A549 (cell line): ENCODE measurements around the gene AP3S2. TPM values are rescaled to one million over a fixed set of nuclear protein-coding genes. Genes with fewer than 3 reads are reported as not detected.

Experiments used
- ATAC-seq, 2 experiments: fragments of 200-7000 bp in 1 of 2; fragments of >200 bp in 1 of 2; cut with Nextera tagmentation in 1 of 2; cut with Tn5 transposase in 1 of 2; 3 replicates each; pipeline versions ENCODE4 v1.8.0 to v1.9.1; 2018 to 2020; ENCODE audit warnings: mild to moderate bottlenecking in 1 of 2, moderate library complexity in 1 of 2
- CTCF ChIA-PET: fragments of 300-600 bp; sonication (Branson Sonifier 250); formaldehyde crosslinking; extraction: SDS; loops from one replicate; lab custom pipeline; 2021; ENCODE audit warnings: antibody characterized with exemption, inconsistent platforms; lab: Yijun Ruan, JAX
- POLR2A ChIA-PET: fragments of 350-600 bp; formaldehyde crosslinking; extraction: SDS; loops from one replicate; lab custom pipeline; 2021; ENCODE audit warnings: antibody characterized with exemption, inconsistent platforms; lab: Yijun Ruan, JAX
- DNase-seq, 2 experiments: peaks; one replicate each; pipeline versions ENCODE4 v3.0.0 to v3.0.0-alpha.2; 2011 to 2016; ENCODE audit warnings: low read depth in 1 of 2, low spot score in 1 of 2
- FAIRE-seq: peaks from 2 replicates; lab custom pipeline; 2011; peaks lifted over from hg19 to GRCh38; lab: Jason Lieb, UNC
- H3K27ac ChIP-seq, 2 experiments: fragments of >200 bp; sonication (Bioruptor Twin); formaldehyde crosslinking; 3 replicates each; pipeline ENCODE4 v1.5.1; 2016 to 2017
- H3K4me1 ChIP-seq: fragments of >200 bp; sonication (Bioruptor Twin); formaldehyde crosslinking; 3 replicates; pipeline ENCODE4 v1.6.1; 2016
- H3K4me2 ChIP-seq: fragments of >200 bp; sonication (Bioruptor Twin); formaldehyde crosslinking; 3 replicates; pipeline ENCODE4 v1.6.1; 2016
- H3K4me3 ChIP-seq: fragments of >200 bp; sonication (Bioruptor Twin); formaldehyde crosslinking; 3 replicates; pipeline ENCODE4 v1.5.1; 2016
- H3K9me3 ChIP-seq: fragments of >200 bp; sonication (Bioruptor Twin); formaldehyde crosslinking; 3 replicates; pipeline ENCODE4 v1.6.1; 2016
- CBX2 ChIP-seq: fragments of 200-600 bp; sonication (generic); IDR thresholded peaks from 2 replicates; pipeline ENCODE4 v1.6.1; 2016; ENCODE audit warnings: low read depth, mild to moderate bottlenecking, borderline replicate concordance
- CBX8 ChIP-seq: fragments of 200-600 bp; sonication (generic); IDR thresholded peaks from 2 replicates; pipeline ENCODE4 v1.6.1; 2016
- ESRRA ChIP-seq: fragments of 150-350 bp; IDR thresholded peaks from 2 replicates; pipeline ENCODE4 v1.6.1; 2014; ENCODE audit warnings: mild to moderate bottlenecking, low read length, borderline replicate concordance
- FOSB ChIP-seq: fragments of 250-450 bp; sonication (Bioruptor Pico); IDR thresholded peaks from 2 replicates; pipeline ENCODE4 v1.5.0; 2020; ENCODE audit warnings: mild to moderate bottlenecking, moderate library complexity
- HOXB13 ChIP-seq: fragments of 250-450 bp; sonication (Bioruptor Pico); IDR thresholded peaks from 2 replicates; pipeline ENCODE4 v1.5.0; 2020; ENCODE audit warnings: low read depth, mild to moderate bottlenecking, moderate library complexity
- HOXB5 ChIP-seq: fragments of 250-450 bp; sonication (Bioruptor Pico); IDR thresholded peaks from 2 replicates; pipeline ENCODE4 v1.5.0; 2020; ENCODE audit warnings: mild to moderate bottlenecking, moderate library complexity
- JUNB ChIP-seq: fragments of >200 bp; sonication (Bioruptor Twin); formaldehyde crosslinking; IDR thresholded peaks from 2 replicates; pipeline ENCODE4 v1.6.1; 2016
- KDM1A ChIP-seq: fragments of 200-600 bp; sonication (generic); IDR thresholded peaks from 2 replicates; pipeline ENCODE4 v1.6.1; 2016; ENCODE audit warnings: low read depth, mild to moderate bottlenecking
- MAZ ChIP-seq: fragments of 150-350 bp; IDR thresholded peaks from 2 replicates; pipeline ENCODE4 v1.6.1; 2014; ENCODE audit warnings: antibody characterized with exemption, low read depth, low read length, borderline replicate concordance
- MYC ChIP-seq: IDR thresholded peaks from 2 replicates; pipeline ENCODE4 v1.6.1; 2012; ENCODE audit warnings: mild to moderate bottlenecking, inconsistent platforms, low read length, improper control_type of control experiment, borderline replicate concordance
- NPAS2 ChIP-seq: fragments of 250-450 bp; sonication (Bioruptor Pico); IDR thresholded peaks from 2 replicates; pipeline ENCODE4 v1.8.0; 2022; ENCODE audit warnings: mild to moderate bottlenecking, moderate library complexity, borderline replicate concordance
- NR3C1 ChIP-seq: fragments of >200 bp; sonication (Bioruptor Twin); formaldehyde crosslinking; IDR thresholded peaks from 3 replicates; pipeline ENCODE4 v1.6.1; 2017
- POLR2A ChIP-seq: IDR thresholded peaks from 2 replicates; pipeline ENCODE4 v1.6.1; 2012; ENCODE audit warnings: mild to moderate bottlenecking, low read length
- POLR2AphosphoS2 ChIP-seq: conservative IDR thresholded peaks from 2 replicates; pipeline ENCODE4 v1.6.1; 2012; ENCODE audit warnings: low read length, improper control_type of control experiment, inconsistent platforms
- RFX5 ChIP-seq: fragments of 450-650 bp; IDR thresholded peaks from 2 replicates; pipeline ENCODE4 v1.7.1; 2014; ENCODE audit warnings: antibody characterized with exemption, mild to moderate bottlenecking, moderate library complexity
- SMC3 ChIP-seq: fragments of >200 bp; sonication (Bioruptor Twin); formaldehyde crosslinking; IDR thresholded peaks from 3 replicates; pipeline ENCODE4 v1.6.1; 2018; ENCODE audit warnings: inconsistent platforms
- TFCP2L1 ChIP-seq: fragments of 250-450 bp; sonication (Bioruptor Pico); IDR thresholded peaks from 2 replicates; pipeline ENCODE4 v1.5.0; 2021; ENCODE audit warnings: mild to moderate bottlenecking
- ZC3H11A ChIP-seq: fragments of 450-650 bp; IDR thresholded peaks from 2 replicates; pipeline ENCODE4 v1.6.1; 2014; ENCODE audit warnings: antibody characterized with exemption, mild to moderate bottlenecking
- ZSCAN20 ChIP-seq: fragments of 250-450 bp; sonication (Bioruptor Pico); IDR thresholded peaks from 2 replicates; pipeline ENCODE4 v1.8.0; 2022; ENCODE audit warnings: mild to moderate bottlenecking, moderate library complexity
- WGBS: methylation state at CpG from one replicate; pipeline ENCODE4 v1.1.6; 2017; ENCODE audit errors: missing lambda C conversion rate; 5-methylcytosine and 5-hydroxymethylcytosine counted together
- polyA plus RNA-seq, 4 experiments: library from polyadenylated mRNA; depleted of rRNA in 3 of 4; stranded (reverse); fragments of >200 nt; fragmentation: RNase III in 1 of 4; extraction: RNeasy Plus Mini Kit Qiagen cat#74134 plus additional on column Dnase treatment in 1 of 4; gene quantifications; 2 replicates in 3 of 4; 3 replicates in 1 of 4; pipeline ENCODE4 v1.2.3, GENCODE V29; 2011 to 2017
- TF ChIP-seq, protein P1 (sequence below): fragments of 150-350 bp; IDR thresholded peaks from 2 replicates; pipeline ENCODE4 v1.6.1; 2014; ENCODE audit warnings: low read depth, mild to moderate bottlenecking, low read length
- TF ChIP-seq, protein P2 (sequence below): fragments of >200 bp; sonication (Bioruptor Twin); formaldehyde crosslinking; IDR thresholded peaks from 2 replicates; pipeline ENCODE4 v1.6.1; 2016
- TF ChIP-seq, protein P3 (sequence below): fragments of >200 bp; sonication (Bioruptor Twin); formaldehyde crosslinking; IDR thresholded peaks from 3 replicates; pipeline ENCODE4 v1.6.1; 2016
- TF ChIP-seq, protein P4 (sequence below): fragments of 450-650 bp; IDR thresholded peaks from 2 replicates; pipeline ENCODE4 v1.6.1; 2014; ENCODE audit warnings: antibody characterized with exemption
- TF ChIP-seq, protein P5 (sequence below): fragments of 250-450 bp; sonication (Bioruptor Pico); IDR thresholded peaks from 2 replicates; pipeline ENCODE4 v1.5.0; 2020; ENCODE audit warnings: low read depth, mild to moderate bottlenecking, moderate library complexity

The AP3S2 gene
- polyA plus RNA-seq, 2 of the 4 experiments (the other 2 are of a cell fraction), result 85.1 to 85.9 TPM

DNA sequence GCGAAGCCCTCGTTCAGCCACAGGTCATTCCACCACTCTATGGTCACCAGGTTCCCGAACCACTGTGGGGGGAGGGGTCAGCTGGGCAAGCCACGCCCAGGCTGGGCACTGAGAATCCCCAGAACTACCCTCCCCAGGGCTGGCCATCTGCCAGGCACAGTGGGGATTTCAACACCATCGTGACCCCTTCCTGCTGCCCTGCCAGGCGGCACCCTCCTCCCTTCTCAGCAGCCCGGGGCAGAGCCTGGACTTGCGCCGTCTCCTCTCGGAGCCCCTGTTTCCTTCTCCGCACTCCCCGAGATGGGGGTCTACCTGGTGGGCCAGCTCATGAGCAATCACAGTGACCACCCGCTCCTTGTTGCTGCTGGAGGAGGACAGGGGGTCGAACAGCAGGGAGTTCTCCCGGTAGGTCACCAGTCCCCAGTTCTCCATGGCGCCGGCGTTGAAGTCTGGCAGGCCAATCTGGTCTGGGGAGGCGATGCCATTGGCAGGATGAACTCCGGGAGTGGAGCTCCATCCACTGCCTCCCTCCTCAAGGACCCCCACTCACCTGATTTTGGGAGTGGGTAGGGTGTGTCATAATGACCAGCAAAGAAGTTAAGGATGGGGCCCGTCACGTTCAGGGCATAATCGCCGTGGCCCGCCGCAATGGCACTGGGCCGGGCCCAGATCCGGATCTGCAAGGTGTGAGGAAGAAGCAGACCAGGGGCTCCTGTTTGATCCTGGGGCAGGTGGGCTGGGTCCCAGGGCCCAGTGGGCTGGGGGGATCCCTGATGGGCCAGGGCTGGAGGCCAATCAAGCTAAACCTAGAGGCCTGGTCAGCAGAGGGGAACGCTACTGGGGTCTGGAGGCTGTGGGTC lies 89.6 kb downstream of the AP3S2 start:
- POLR2A ChIA-PET, result no interaction called here
- CTCF ChIA-PET, result interaction anchor here (0.6 to 3.0 kb wide), 8 partner anchors 12 to 84 kb away, joined by 3 to 20 read pairs (median 4); no protein-coding TSS in a partner anchor
- FAIRE-seq (no peak), ATAC-seq (no peak), DNase-seq (no peak)
- Histone ChIP-seq H3K4me1 (peaks cover 26% of the 10 kb centered on the region), H3K9me3 (no peaks in the 10 kb centered on the region), H3K27ac (no peak overlapping the region), H3K4me2 (no peak overlapping the region), H3K4me3 (no peak overlapping the region)
- 89% methylated on average over 28 of the region's 29 CpGs for WGBS
- TF ChIP-seq SMC3 (no peak), HOXB13 (CRISPR knock-in tag) (no peak), HOXB5 (no peak), FOSB (CRISPR knock-in tag) (no peak), ZSCAN20 (CRISPR knock-in tag) (no peak), JUNB (no peak), NPAS2 (no peak), ESRRA (no peak), CBX2 (no peak), MAZ (no peak), KDM1A (no peak)
- TF ChIP-seq, protein P1, sequence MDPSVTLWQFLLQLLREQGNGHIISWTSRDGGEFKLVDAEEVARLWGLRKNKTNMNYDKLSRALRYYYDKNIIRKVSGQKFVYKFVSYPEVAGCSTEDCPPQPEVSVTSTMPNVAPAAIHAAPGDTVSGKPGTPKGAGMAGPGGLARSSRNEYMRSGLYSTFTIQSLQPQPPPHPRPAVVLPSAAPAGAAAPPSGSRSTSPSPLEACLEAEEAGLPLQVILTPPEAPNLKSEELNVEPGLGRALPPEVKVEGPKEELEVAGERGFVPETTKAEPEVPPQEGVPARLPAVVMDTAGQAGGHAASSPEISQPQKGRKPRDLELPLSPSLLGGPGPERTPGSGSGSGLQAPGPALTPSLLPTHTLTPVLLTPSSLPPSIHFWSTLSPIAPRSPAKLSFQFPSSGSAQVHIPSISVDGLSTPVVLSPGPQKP, result no peak
- TF ChIP-seq, all 56 proteins: peak for 0

DNA sequence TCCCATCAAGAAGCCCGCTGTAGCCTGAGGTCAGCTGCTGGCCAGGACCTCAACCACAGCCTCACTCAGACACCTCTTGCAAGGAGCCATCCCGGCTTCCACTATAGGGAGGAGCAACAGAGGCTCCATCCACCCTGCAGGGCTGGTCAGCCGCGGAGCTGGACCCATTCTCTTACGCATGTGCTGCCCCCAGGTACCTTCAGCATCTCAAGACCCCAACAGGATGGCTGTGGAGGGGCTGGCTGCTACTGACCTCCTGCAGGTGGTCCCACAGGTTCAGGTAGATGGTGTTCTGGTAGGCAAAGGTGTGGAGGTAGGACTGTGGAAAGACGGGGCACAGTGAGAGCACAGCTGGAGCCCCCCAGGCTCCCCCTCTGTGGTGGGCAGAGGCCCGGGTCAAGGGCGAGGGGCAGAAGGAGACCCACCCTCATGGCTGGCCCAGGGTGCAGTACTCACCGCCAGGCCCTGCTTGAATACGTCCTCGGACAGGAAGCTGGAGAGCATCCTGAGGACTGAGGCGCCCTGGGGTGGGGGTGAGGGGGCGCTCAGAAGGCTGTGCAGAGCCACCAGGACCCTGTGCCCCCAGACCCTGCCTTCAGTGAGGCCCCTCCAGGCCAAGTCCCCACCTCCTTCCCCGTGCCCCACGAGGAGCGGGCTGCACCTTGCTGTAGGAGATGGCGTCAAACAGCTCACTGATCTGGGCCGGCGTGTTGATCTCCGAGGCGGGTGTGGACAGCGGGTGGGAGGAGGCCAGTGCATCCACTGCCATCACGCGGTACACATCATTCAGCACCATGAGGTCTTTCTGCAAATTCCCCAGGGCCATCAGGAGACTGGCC lies 90.6 kb downstream of the AP3S2 start:
- H3K9me3 ChIP-seq, result no peaks in the 10 kb centered on the region
- no peak overlapping the region for H3K4me2 ChIP-seq
- H3K4me1 ChIP-seq, result peaks cover 21% of the 10 kb centered on the region; the same call in 2 of the 3 replicates
- WGBS, result 89% methylated on average over 23 of the region's 24 CpGs
- no peak for DNase-seq
- CTCF ChIA-PET, result interaction anchor here (0.6 to 3.0 kb wide), 9 partner anchors 12 to 85 kb away, joined by 3 to 20 read pairs (median 4); no protein-coding TSS in a partner anchor
- H3K4me3 ChIP-seq, result no peak overlapping the region
- no peak for FAIRE-seq
- peak in 1 of 2 experiments; percentile 30; a peak in 3 of 6 replicates for ATAC-seq
- TF ChIP-seq NPAS2, result no peak
- TF ChIP-seq MAZ, result no peak
- TF ChIP-seq, protein P2, sequence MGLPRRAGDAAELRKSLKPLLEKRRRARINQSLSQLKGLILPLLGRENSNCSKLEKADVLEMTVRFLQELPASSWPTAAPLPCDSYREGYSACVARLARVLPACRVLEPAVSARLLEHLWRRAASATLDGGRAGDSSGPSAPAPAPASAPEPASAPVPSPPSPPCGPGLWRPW, result no peak
- no peak for TF ChIP-seq POLR2AphosphoS2
- POLR2A ChIA-PET, result no interaction called here
- 0 out of 6 replicates have a peak overlapping the region, but pooled peaks of 1 of the 2 experiments have one; percentile 1 for H3K27ac ChIP-seq

DNA sequence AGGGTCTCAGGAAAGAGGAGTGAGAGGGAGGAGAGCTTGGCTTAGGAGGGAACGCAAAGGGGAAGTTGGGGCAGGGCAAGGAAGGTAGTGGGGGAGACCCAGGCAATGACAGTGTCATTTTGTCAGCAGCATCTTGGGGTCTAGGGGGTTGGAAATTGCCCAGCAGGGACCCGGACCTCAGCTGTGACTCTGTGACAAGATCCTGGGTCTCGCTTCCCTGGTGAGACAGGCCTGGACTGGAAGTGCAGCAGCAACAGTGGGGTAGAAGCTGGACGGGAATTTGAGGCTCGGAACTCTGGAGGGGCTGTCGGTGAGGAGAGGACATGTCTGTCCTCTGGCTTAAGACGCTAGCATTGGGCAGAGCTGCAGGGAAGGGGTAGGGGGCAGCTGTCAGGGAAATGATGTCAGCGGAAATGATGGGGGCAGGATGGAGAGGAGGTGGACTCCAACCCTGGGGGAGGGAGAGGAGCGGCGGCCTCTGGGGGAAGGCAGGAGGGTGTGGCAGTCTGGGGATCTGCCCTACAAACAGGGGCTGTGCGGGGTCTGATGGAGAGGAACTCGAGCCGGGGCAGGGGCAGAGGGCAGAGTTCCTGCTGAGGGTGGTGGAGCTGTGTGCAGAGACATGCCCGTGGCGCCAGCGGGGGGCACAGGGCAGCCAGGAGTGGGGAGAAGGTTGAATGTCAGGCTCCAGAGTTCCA lies 91.4 kb downstream of the AP3S2 start:
- ATAC-seq (no peak; a peak in 1 of 6 replicates), DNase-seq (no peak), FAIRE-seq (no peak)
- H3K4me2 ChIP-seq, result no peak overlapping the region
- 72% methylated on average over 16 of the region's 16 CpGs for WGBS
- no peak overlapping the region for H3K4me3 ChIP-seq
- 0 out of 6 replicates have a peak overlapping the region, but pooled peaks of 1 of the 2 experiments have one; percentile 1 for H3K27ac ChIP-seq
- POLR2A ChIA-PET, result no interaction called here
- TF ChIP-seq MYC, result no peak
- TF ChIP-seq TFCP2L1 (CRISPR knock-in tag), result no peak
- no peak for TF ChIP-seq CBX8
- no peak for TF ChIP-seq POLR2AphosphoS2
- TF ChIP-seq, protein P3, sequence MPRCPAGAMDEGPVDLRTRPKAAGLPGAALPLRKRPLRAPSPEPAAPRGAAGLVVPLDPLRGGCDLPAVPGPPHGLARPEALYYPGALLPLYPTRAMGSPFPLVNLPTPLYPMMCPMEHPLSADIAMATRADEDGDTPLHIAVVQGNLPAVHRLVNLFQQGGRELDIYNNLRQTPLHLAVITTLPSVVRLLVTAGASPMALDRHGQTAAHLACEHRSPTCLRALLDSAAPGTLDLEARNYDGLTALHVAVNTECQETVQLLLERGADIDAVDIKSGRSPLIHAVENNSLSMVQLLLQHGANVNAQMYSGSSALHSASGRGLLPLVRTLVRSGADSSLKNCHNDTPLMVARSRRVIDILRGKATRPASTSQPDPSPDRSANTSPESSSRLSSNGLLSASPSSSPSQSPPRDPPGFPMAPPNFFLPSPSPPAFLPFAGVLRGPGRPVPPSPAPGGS, result no peak
- TF ChIP-seq ZC3H11A, result no peak
- no peak for TF ChIP-seq NR3C1
- TF ChIP-seq, protein P4, sequence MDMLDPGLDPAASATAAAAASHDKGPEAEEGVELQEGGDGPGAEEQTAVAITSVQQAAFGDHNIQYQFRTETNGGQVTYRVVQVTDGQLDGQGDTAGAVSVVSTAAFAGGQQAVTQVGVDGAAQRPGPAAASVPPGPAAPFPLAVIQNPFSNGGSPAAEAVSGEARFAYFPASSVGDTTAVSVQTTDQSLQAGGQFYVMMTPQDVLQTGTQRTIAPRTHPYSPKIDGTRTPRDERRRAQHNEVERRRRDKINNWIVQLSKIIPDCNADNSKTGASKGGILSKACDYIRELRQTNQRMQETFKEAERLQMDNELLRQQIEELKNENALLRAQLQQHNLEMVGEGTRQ, result no peak
- TF ChIP-seq RFX5, result no peak
- no peak for TF ChIP-seq POLR2A
- TF ChIP-seq, protein P1, result no peak
- TF ChIP-seq NPAS2, result no peak
- TF ChIP-seq CBX2, result no peak
- TF ChIP-seq, protein P5, sequence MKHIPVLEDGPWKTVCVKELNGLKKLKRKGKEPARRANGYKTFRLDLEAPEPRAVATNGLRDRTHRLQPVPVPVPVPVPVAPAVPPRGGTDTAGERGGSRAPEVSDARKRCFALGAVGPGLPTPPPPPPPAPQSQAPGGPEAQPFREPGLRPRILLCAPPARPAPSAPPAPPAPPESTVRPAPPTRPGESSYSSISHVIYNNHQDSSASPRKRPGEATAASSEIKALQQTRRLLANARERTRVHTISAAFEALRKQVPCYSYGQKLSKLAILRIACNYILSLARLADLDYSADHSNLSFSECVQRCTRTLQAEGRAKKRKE, result no peak
- peaks cover 21% of the 10 kb centered on the region; the same call in 2 of the 3 replicates for H3K4me1 ChIP-seq
- CTCF ChIA-PET, result interaction anchor here (1.0 to 3.0 kb wide), 5 partner anchors 11 to 72 kb away, joined by 3 to 20 read pairs (median 4); no protein-coding TSS in a partner anchor
- H3K9me3 ChIP-seq, result no peaks in the 10 kb centered on the region
